SK-N-SH (cell line): Measurements from ENCODE around the gene RNF223. TPM values are rescaled to one million over a fixed set of nuclear protein-coding genes. Genes with fewer than 3 reads are reported as not detected.

Experiments used
- CTCF ChIA-PET: fragments of 300-600, 350-600 bp; formaldehyde crosslinking; extraction: SDS; loops from one replicate; lab custom pipeline; 2021; lab: Yijun Ruan, JAX
- POLR2A ChIA-PET: fragments of 350-600 bp; sonication (Branson Sonifier 250); formaldehyde crosslinking; extraction: SDS; loops from one replicate; lab custom pipeline; 2020; ENCODE audit warnings: antibody characterized with exemption, inconsistent platforms; lab: Yijun Ruan, JAX
- DNase-seq: peaks from one replicate; pipeline ENCODE4 v3.0.0; 2012
- H2AFZ ChIP-seq: fragments of 200-600 bp; sonication (generic); 2 replicates; pipeline ENCODE4 v1.8.1; 2016; ENCODE audit warnings: antibody characterized with exemption, mild to moderate bottlenecking, low read depth
- H3F3A ChIP-seq: fragments of 200-600 bp; sonication (generic); replicated peaks from 2 replicates; pipeline ENCODE3; 2016; ENCODE audit warnings: antibody characterized with exemption, mild to moderate bottlenecking; ENCODE audit not compliant: insufficient read depth
- H3K27ac ChIP-seq, 2 experiments: fragments of 200-500 bp in 1 of 2; fragments of 200-600 bp in 1 of 2; sonication (Bioruptor generic) in 1 of 2; sonication (generic), shearing (Covaris generic) in 1 of 2; 2 replicates each; pipeline versions ENCODE4 v1.5.1 to v1.6.1; 2014 to 2016; ENCODE audit warnings: low read depth in 2 of 2, inconsistent platforms in 1 of 2, low read length in 1 of 2, mild to moderate bottlenecking in 1 of 2, mixed read lengths in 1 of 2
- H3K27me3 ChIP-seq: fragments of 200-600 bp; sonication (generic), shearing (Covaris generic); 2 replicates; pipeline ENCODE4 v1.6.1; 2016; ENCODE audit warnings: mixed run types; ENCODE audit not compliant: insufficient read depth
- H3K36me3 ChIP-seq, 2 experiments: fragments of 200-500 bp in 1 of 2; fragments of 200-600 bp in 1 of 2; sonication (Bioruptor generic) in 1 of 2; sonication (generic) in 1 of 2; replicated peaks in 1 of 2; 2 replicates each; pipeline versions ENCODE3 to v1.5.1; 2014 to 2016; ENCODE audit warnings: low read length in 1 of 2, mild to moderate bottlenecking in 1 of 2; ENCODE audit not compliant: insufficient read depth in 2 of 2, control insufficient read depth in 1 of 2
- H3K4me1 ChIP-seq, 2 experiments: fragments of 200-500 bp in 1 of 2; fragments of 200-600 bp in 1 of 2; sonication (Bioruptor generic) in 1 of 2; sonication (generic), shearing (Covaris generic) in 1 of 2; 2 replicates each; pipeline versions ENCODE4 v1.5.1 to v1.6.1; 2014 to 2016; ENCODE audit warnings: low read depth in 1 of 2, low read length in 1 of 2, mixed run types in 1 of 2; ENCODE audit not compliant: insufficient read depth in 2 of 2, control insufficient read depth in 1 of 2
- H3K4me2 ChIP-seq: fragments of 200-600 bp; sonication (generic), shearing (Covaris generic); 2 replicates; pipeline ENCODE4 v1.6.1; 2017; ENCODE audit warnings: mixed run types
- H3K4me3 ChIP-seq, 2 experiments: fragments of 200-500 bp in 1 of 2; fragments of 200-600 bp in 1 of 2; sonication (Bioruptor generic) in 1 of 2; sonication (generic), shearing (Covaris generic) in 1 of 2; 2 replicates each; pipeline versions ENCODE4 v1.5.1 to v1.8.1; 2014 to 2016; ENCODE audit warnings: low read depth in 2 of 2, inconsistent platforms in 1 of 2, low read length in 1 of 2, mild to moderate bottlenecking in 1 of 2, mixed read lengths in 1 of 2, moderate library complexity in 1 of 2
- H3K79me2 ChIP-seq: fragments of 200-600 bp; sonication (generic); 2 replicates; pipeline ENCODE4 v1.8.1; 2017; ENCODE audit warnings: mild to moderate bottlenecking; ENCODE audit not compliant: insufficient read depth
- H3K9ac ChIP-seq: fragments of 200-600 bp; sonication (generic); 2 replicates; pipeline ENCODE4 v1.6.1; 2017; ENCODE audit warnings: mixed run types
- H3K9me2 ChIP-seq: fragments of 200-600 bp; sonication (generic); 2 replicates; pipeline ENCODE4 v1.6.1; 2017; ENCODE audit warnings: mixed run types
- H3K9me3 ChIP-seq: fragments of 200-600 bp; sonication (generic); 2 replicates; pipeline ENCODE4 v1.6.1; 2017; ENCODE audit warnings: mixed run types, mild to moderate bottlenecking, moderate library complexity
- H4K20me1 ChIP-seq: fragments of 200-600 bp; sonication (generic); 2 replicates; pipeline ENCODE4 v1.6.1; 2017; ENCODE audit warnings: mild to moderate bottlenecking, mixed run types; ENCODE audit not compliant: insufficient read depth
- CTCF ChIP-seq: fragments of 200-600 bp; sonication (generic); IDR thresholded peaks from 2 replicates; pipeline ENCODE4 v1.6.1; 2017; ENCODE audit warnings: antibody characterized with exemption, mild to moderate bottlenecking, moderate library complexity
- ELF1 ChIP-seq: IDR thresholded peaks from 2 replicates; pipeline ENCODE4 v1.4.0; 2012
- EZH2phosphoT487 ChIP-seq: fragments of 200-600 bp; sonication (generic); IDR thresholded peaks from 2 replicates; pipeline ENCODE4 v1.6.1; 2017; ENCODE audit warnings: low read depth, mixed run types, mild to moderate bottlenecking, antibody characterized with exemption, moderate library complexity, borderline replicate concordance
- FOXM1 ChIP-seq: IDR thresholded peaks from 2 replicates; pipeline ENCODE4 v1.4.0; 2012; ENCODE audit warnings: low read depth, mild to moderate bottlenecking
- GABPA ChIP-seq: IDR thresholded peaks from 2 replicates; pipeline ENCODE4 v1.4.0; 2012; ENCODE audit warnings: low read depth, mild to moderate bottlenecking
- GATA2 ChIP-seq: sonication (generic); formaldehyde crosslinking; IDR thresholded peaks from 2 replicates; pipeline ENCODE4 v1.5.0; 2020; ENCODE audit warnings: mild to moderate bottlenecking, missing genetic modification reagents
- JUND ChIP-seq: IDR thresholded peaks from 2 replicates; pipeline ENCODE4 v1.4.0; 2012
- NFIC ChIP-seq: IDR thresholded peaks from 2 replicates; pipeline ENCODE4 v1.4.0; 2012; ENCODE audit warnings: borderline replicate concordance
- RXRA ChIP-seq: IDR thresholded peaks from 2 replicates; pipeline ENCODE4 v1.4.0; 2012; ENCODE audit warnings: low read depth, mild to moderate bottlenecking, borderline replicate concordance
- SMC3 ChIP-seq: IDR thresholded peaks from 2 replicates; pipeline ENCODE4 v1.6.1; 2012; ENCODE audit warnings: low read depth, low read length, improper control_type of control experiment
- TAF1 ChIP-seq: IDR thresholded peaks from 2 replicates; pipeline ENCODE4 v1.6.1; 2012; ENCODE audit warnings: low read depth, mild to moderate bottlenecking, low read length, moderate library complexity, borderline replicate concordance
- YY1 ChIP-seq: IDR thresholded peaks from 2 replicates; pipeline ENCODE4 v1.4.0; 2012; ENCODE audit warnings: low read depth, mild to moderate bottlenecking
- WGBS: methylation state at CpG from one replicate; pipeline ENCODE4 v1.1.6; 2017; ENCODE audit warnings: low lambda C conversion rate; 5-methylcytosine and 5-hydroxymethylcytosine counted together
- polyA plus RNA-seq, 3 experiments: library from polyadenylated mRNA; depleted of rRNA; stranded (reverse); fragments of >200 nt; gene quantifications; 2 replicates each; pipeline ENCODE4 v1.2.3, GENCODE V29; 2012
- TF ChIP-seq, protein P1 (sequence below): fragments of 150-350 bp; IDR thresholded peaks from 2 replicates; pipeline ENCODE4 v1.6.1; 2016; ENCODE audit warnings: mild to moderate bottlenecking, low read depth, low read length
- TF ChIP-seq, protein P2 (sequence below): IDR thresholded peaks from 2 replicates; pipeline ENCODE4 v1.6.1; 2012; ENCODE audit warnings: mild to moderate bottlenecking, low read depth, low read length, moderate library complexity
- TF ChIP-seq, protein P3 (sequence below): fragments of 150-350 bp; IDR thresholded peaks from 2 replicates; pipeline ENCODE4 v1.6.1; 2017; ENCODE audit warnings: antibody characterized with exemption, low read length, low read depth, borderline replicate concordance
- TF ChIP-seq, protein P4 (sequence below): IDR thresholded peaks from 2 replicates; pipeline ENCODE4 v1.4.0; 2012; ENCODE audit warnings: low read depth, borderline replicate concordance
- TF ChIP-seq, protein P5 (sequence below): IDR thresholded peaks from 2 replicates; pipeline ENCODE4 v1.4.0; 2012; ENCODE audit warnings: low read depth, borderline replicate concordance

The RNF223 gene
- polyA plus RNA-seq, 1 of the 3 experiments (the other 2 are of a cell fraction): not detected

- Histone ChIP-seq H3K27ac (no peak overlapping the region), H4K20me1 (peaks cover 41% of the 10 kb centered on the region), H3K4me2 (no peak overlapping the region), H3K4me1 (peaks cover 0 to 16% of the 10 kb centered on the region in 2 experiments; a peak in 1 of 4 replicates), H3F3A (no peaks in the 10 kb centered on the region), H3K79me2 (no peaks in the 10 kb centered on the region), H3K27me3 (no peaks in the 10 kb centered on the region), H3K9ac (no peak overlapping the region), H3K9me3 (no peaks in the 10 kb centered on the region), H3K9me2 (no peaks in the 10 kb centered on the region), H3K4me3 (no peak overlapping the region), H3K36me3 (no peaks in the 10 kb centered on the region), H2AFZ (no peak overlapping the region)
- POLR2A ChIA-PET: no interaction called here
- WGBS: 37% methylated on average over 11 of the region's 30 CpGs
- CTCF ChIA-PET: interaction anchor here (0.5 to 4.5 kb wide), 13 partner anchors 11 to 271 kb away, joined by 3 to 93 read pairs (median 7); no protein-coding TSS in a partner anchor
- TF ChIP-seq TAF1 (no peak), NFIC (no peak), FOXM1 (no peak), EZH2phosphoT487 (no peak), JUND (no peak), CTCF (no peak), ELF1 (no peak), GATA2 (CRISPR knock-in tag) (no peak), GABPA (no peak), RXRA (no peak), SMC3 (no peak), YY1 (no peak)
- TF ChIP-seq, protein P1, sequence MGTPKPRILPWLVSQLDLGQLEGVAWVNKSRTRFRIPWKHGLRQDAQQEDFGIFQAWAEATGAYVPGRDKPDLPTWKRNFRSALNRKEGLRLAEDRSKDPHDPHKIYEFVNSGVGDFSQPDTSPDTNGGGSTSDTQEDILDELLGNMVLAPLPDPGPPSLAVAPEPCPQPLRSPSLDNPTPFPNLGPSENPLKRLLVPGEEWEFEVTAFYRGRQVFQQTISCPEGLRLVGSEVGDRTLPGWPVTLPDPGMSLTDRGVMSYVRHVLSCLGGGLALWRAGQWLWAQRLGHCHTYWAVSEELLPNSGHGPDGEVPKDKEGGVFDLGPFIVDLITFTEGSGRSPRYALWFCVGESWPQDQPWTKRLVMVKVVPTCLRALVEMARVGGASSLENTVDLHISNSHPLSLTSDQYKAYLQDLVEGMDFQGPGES: no peak
- TF ChIP-seq, protein P2, sequence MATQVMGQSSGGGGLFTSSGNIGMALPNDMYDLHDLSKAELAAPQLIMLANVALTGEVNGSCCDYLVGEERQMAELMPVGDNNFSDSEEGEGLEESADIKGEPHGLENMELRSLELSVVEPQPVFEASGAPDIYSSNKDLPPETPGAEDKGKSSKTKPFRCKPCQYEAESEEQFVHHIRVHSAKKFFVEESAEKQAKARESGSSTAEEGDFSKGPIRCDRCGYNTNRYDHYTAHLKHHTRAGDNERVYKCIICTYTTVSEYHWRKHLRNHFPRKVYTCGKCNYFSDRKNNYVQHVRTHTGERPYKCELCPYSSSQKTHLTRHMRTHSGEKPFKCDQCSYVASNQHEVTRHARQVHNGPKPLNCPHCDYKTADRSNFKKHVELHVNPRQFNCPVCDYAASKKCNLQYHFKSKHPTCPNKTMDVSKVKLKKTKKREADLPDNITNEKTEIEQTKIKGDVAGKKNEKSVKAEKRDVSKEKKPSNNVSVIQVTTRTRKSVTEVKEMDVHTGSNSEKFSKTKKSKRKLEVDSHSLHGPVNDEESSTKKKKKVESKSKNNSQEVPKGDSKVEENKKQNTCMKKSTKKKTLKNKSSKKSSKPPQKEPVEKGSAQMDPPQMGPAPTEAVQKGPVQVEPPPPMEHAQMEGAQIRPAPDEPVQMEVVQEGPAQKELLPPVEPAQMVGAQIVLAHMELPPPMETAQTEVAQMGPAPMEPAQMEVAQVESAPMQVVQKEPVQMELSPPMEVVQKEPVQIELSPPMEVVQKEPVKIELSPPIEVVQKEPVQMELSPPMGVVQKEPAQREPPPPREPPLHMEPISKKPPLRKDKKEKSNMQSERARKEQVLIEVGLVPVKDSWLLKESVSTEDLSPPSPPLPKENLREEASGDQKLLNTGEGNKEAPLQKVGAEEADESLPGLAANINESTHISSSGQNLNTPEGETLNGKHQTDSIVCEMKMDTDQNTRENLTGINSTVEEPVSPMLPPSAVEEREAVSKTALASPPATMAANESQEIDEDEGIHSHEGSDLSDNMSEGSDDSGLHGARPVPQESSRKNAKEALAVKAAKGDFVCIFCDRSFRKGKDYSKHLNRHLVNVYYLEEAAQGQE: no peak
- TF ChIP-seq, protein P3, sequence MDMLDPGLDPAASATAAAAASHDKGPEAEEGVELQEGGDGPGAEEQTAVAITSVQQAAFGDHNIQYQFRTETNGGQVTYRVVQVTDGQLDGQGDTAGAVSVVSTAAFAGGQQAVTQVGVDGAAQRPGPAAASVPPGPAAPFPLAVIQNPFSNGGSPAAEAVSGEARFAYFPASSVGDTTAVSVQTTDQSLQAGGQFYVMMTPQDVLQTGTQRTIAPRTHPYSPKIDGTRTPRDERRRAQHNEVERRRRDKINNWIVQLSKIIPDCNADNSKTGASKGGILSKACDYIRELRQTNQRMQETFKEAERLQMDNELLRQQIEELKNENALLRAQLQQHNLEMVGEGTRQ: no peak
- TF ChIP-seq, protein P4, sequence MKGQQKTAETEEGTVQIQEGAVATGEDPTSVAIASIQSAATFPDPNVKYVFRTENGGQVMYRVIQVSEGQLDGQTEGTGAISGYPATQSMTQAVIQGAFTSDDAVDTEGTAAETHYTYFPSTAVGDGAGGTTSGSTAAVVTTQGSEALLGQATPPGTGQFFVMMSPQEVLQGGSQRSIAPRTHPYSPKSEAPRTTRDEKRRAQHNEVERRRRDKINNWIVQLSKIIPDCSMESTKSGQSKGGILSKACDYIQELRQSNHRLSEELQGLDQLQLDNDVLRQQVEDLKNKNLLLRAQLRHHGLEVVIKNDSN: no peak
- TF ChIP-seq, protein P5, sequence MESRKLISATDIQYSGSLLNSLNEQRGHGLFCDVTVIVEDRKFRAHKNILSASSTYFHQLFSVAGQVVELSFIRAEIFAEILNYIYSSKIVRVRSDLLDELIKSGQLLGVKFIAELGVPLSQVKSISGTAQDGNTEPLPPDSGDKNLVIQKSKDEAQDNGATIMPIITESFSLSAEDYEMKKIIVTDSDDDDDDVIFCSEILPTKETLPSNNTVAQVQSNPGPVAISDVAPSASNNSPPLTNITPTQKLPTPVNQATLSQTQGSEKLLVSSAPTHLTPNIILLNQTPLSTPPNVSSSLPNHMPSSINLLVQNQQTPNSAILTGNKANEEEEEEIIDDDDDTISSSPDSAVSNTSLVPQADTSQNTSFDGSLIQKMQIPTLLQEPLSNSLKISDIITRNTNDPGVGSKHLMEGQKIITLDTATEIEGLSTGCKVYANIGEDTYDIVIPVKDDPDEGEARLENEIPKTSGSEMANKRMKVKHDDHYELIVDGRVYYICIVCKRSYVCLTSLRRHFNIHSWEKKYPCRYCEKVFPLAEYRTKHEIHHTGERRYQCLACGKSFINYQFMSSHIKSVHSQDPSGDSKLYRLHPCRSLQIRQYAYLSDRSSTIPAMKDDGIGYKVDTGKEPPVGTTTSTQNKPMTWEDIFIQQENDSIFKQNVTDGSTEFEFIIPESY: no peak
- peak; percentile 58 for DNase-seq
Observed at GRCh38 chr1:1034439-1034781, 39.7 kb downstream of the RNF223 start.
